Rectal smooth muscle tissue (tissue), 1 donor: ENCODE measurements around the gene NMNAT3.

Experiments
- H3K27ac ChIP-seq: one replicate; pipeline ENCODE4 v1.7.0; 2013; ENCODE audit warnings: low read depth, low read length, inconsistent platforms
- H3K27me3 ChIP-seq: one replicate; pipeline ENCODE4 v1.7.0; 2013; ENCODE audit warnings: low read length; ENCODE audit not compliant: control insufficient read depth, insufficient read depth
- H3K36me3 ChIP-seq: one replicate; pipeline ENCODE4 v1.7.0; 2013; ENCODE audit warnings: low read length; ENCODE audit not compliant: control insufficient read depth, insufficient read depth
- H3K4me1 ChIP-seq: one replicate; pipeline ENCODE4 v1.7.0; 2013; ENCODE audit warnings: low read length; ENCODE audit not compliant: control insufficient read depth, insufficient read depth
- H3K4me3 ChIP-seq: one replicate; pipeline ENCODE4 v1.7.0; 2013; ENCODE audit warnings: low read length
- H3K9ac ChIP-seq: one replicate; pipeline ENCODE4 v1.7.0; 2013; ENCODE audit warnings: low read length

NMNAT3 gene

GRCh38 chr3:139677388-139678155 lies at the start of gene NMNAT3:
NMNAT3 (minus strand) TSS chr3:139677972; CDS start chr3:139627724, 50,248 bp downstream.
- peak within 1 kb of the TSS; percentile 97 for H3K4me3 ChIP-seq
- peak within 1 kb of the TSS; percentile 62 for H3K9ac ChIP-seq
- H3K27ac ChIP-seq: peak within 1 kb of the TSS; percentile 58
- H3K27me3 ChIP-seq: no peaks in the 10 kb centered on the region
- no peaks in the 10 kb centered on the region for H3K36me3 ChIP-seq
- peaks cover 6% of the 10 kb centered on the region for H3K4me1 ChIP-seq

GRCh38 chr3:139721370-139721769 lies 43.6 kb upstream of the NMNAT3 start:
- no peak overlapping the region for H3K27ac ChIP-seq
- no peaks in the 10 kb centered on the region for H3K36me3 ChIP-seq
- H3K27me3 ChIP-seq: no peaks in the 10 kb centered on the region

GRCh38 chr3:139718415-139718814 lies 40.6 kb upstream of the NMNAT3 start:
- Histone ChIP-seq H3K9ac (no peak overlapping the region), H3K36me3 (no peaks in the 10 kb centered on the region), H3K27ac (no peak overlapping the region), H3K27me3 (no peaks in the 10 kb centered on the region), H3K4me3 (no peak overlapping the region), H3K4me1 (no peaks in the 10 kb centered on the region)

More at GRCh38 chr3:139721370-139721769, 43.6 kb upstream of the NMNAT3 start:
- H3K4me1 ChIP-seq: no peaks in the 10 kb centered on the region
- no peak overlapping the region for H3K9ac ChIP-seq
- no peak overlapping the region for H3K4me3 ChIP-seq

- H3K9ac ChIP-seq: no peak overlapping the region
- no peaks in the 10 kb centered on the region for H3K4me1 ChIP-seq
- no peak overlapping the region for H3K4me3 ChIP-seq
- H3K36me3 ChIP-seq: no peaks in the 10 kb centered on the region
- H3K27ac ChIP-seq: no peak overlapping the region
- no peaks in the 10 kb centered on the region for H3K27me3 ChIP-seq
Measured at GRCh38 chr3:139716908-139717485, 39.2 kb upstream of the NMNAT3 start.

- no peaks in the 10 kb centered on the region for H3K36me3 ChIP-seq
- H3K9ac ChIP-seq: no peak overlapping the region
- no peak overlapping the region for H3K27ac ChIP-seq
- H3K4me3 ChIP-seq: no peak overlapping the region
- no peaks in the 10 kb centered on the region for H3K4me1 ChIP-seq
- H3K27me3 ChIP-seq: no peaks in the 10 kb centered on the region
Measured at GRCh38 chr3:139715743-139716360, 38.1 kb upstream of the NMNAT3 start.

GRCh38 chr3:139715166-139715565 lies 37.4 kb upstream of the NMNAT3 start:
- H3K36me3 ChIP-seq: no peaks in the 10 kb centered on the region
- no peaks in the 10 kb centered on the region for H3K4me1 ChIP-seq
- H3K9ac ChIP-seq: no peak overlapping the region
- H3K27me3 ChIP-seq: no peaks in the 10 kb centered on the region
- H3K27ac ChIP-seq: no peak overlapping the region
- no peak overlapping the region for H3K4me3 ChIP-seq

- H3K4me3 ChIP-seq: no peak overlapping the region
- H3K27me3 ChIP-seq: no peaks in the 10 kb centered on the region
- no peaks in the 10 kb centered on the region for H3K4me1 ChIP-seq
- H3K9ac ChIP-seq: no peak overlapping the region
- no peaks in the 10 kb centered on the region for H3K36me3 ChIP-seq
- H3K27ac ChIP-seq: no peak overlapping the region
Measured at GRCh38 chr3:139710212-139710611, 32.4 kb upstream of the NMNAT3 start.

GRCh38 chr3:139705631-139706030 lies 27.9 kb upstream of the NMNAT3 start:
- H3K4me3 ChIP-seq: no peak overlapping the region
- no peak overlapping the region for H3K27ac ChIP-seq
- H3K27me3 ChIP-seq: no peaks in the 10 kb centered on the region
- H3K36me3 ChIP-seq: no peaks in the 10 kb centered on the region
- H3K9ac ChIP-seq: no peak overlapping the region
- H3K4me1 ChIP-seq: no peaks in the 10 kb centered on the region

GRCh38 chr3:139696314-139696604 lies 18.5 kb upstream of the NMNAT3 start:
- no peak overlapping the region for H3K9ac ChIP-seq
- H3K27ac ChIP-seq: no peak overlapping the region
- H3K4me1 ChIP-seq: no peaks in the 10 kb centered on the region
- no peaks in the 10 kb centered on the region for H3K36me3 ChIP-seq
- no peaks in the 10 kb centered on the region for H3K27me3 ChIP-seq
- H3K4me3 ChIP-seq: no peak overlapping the region

- no peaks in the 10 kb centered on the region for H3K36me3 ChIP-seq
- H3K27me3 ChIP-seq: no peaks in the 10 kb centered on the region
Measured at GRCh38 chr3:139695426-139696313, 17.9 kb upstream of the NMNAT3 start.

GRCh38 chr3:139695007-139695406 lies 17.2 kb upstream of the NMNAT3 start:
- H3K27me3 ChIP-seq: no peaks in the 10 kb centered on the region
- H3K4me1 ChIP-seq: no peaks in the 10 kb centered on the region
- H3K36me3 ChIP-seq: no peaks in the 10 kb centered on the region
- no peak overlapping the region for H3K27ac ChIP-seq
- no peak overlapping the region for H3K4me3 ChIP-seq
- H3K9ac ChIP-seq: no peak overlapping the region

More at GRCh38 chr3:139695426-139696313, 17.9 kb upstream of the NMNAT3 start:
- Histone ChIP-seq H3K4me1 (no peaks in the 10 kb centered on the region), H3K4me3 (no peak overlapping the region), H3K27ac (no peak overlapping the region), H3K9ac (no peak overlapping the region)

- no peak overlapping the region for H3K27ac ChIP-seq
- H3K4me1 ChIP-seq: no peaks in the 10 kb centered on the region
- no peak overlapping the region for H3K9ac ChIP-seq
- H3K36me3 ChIP-seq: no peaks in the 10 kb centered on the region
- no peaks in the 10 kb centered on the region for H3K27me3 ChIP-seq
- no peak overlapping the region for H3K4me3 ChIP-seq
Measured at GRCh38 chr3:139694542-139694941, 16.8 kb upstream of the NMNAT3 start.
